Suprapubic skin (tissue), 3 donors: ENCODE results near the gene HOXA4.

Experiments
- CTCF ChIP-seq, 2 donors: fragments of 200-600 bp in 1 of 2; fragments of 450-650 bp in 1 of 2; sonication (generic) in 1 of 2; IDR thresholded peaks; one replicate each; pipeline ENCODE4 v1.5.1; 2016 to 2019; ENCODE audit warnings: antibody characterized with exemption in 2 of 2, mild to moderate bottlenecking in 1 of 2, moderate library complexity in 1 of 2
- POLR2A ChIP-seq, 2 donors: fragments of 450-650 bp; IDR thresholded peaks; one replicate each; pipeline ENCODE4 v1.6.1; 2017; ENCODE audit warnings: antibody characterized with exemption in 2 of 2, mild to moderate bottlenecking in 2 of 2, moderate library complexity in 2 of 2

- TF ChIP-seq POLR2A (IDR thresholded peaks at IDR 0.05) (no peak), CTCF (IDR thresholded peaks at IDR 0.05) (no peak)
Measured at GRCh38 chr7:27125986-27126394, 4.6 kb downstream of the HOXA4 start.
